WTC11 (cell line): ENCODE data around the gene NUTM2A.
"Not testable (repeated sequence)": the region's sequence is repeated elsewhere in the genome, so short reads cannot be mapped to it uniquely, and the experiment has no call there.

Experiments used
- ATF2 ChIP-seq: sonication (generic); formaldehyde crosslinking; IDR thresholded peaks from 2 replicates; pipeline ENCODE4 v1.8.1; 2022; ENCODE audit warnings: low read depth, missing genetic modification reagents, borderline replicate concordance
- ATF3 ChIP-seq: sonication (generic); formaldehyde crosslinking; conservative IDR thresholded peaks from 2 replicates; pipeline ENCODE4 v1.8.1; 2022; ENCODE audit warnings: mild to moderate bottlenecking, missing genetic modification reagents
- CBFB ChIP-seq: sonication (generic); formaldehyde crosslinking; IDR thresholded peaks from 2 replicates; pipeline ENCODE4 v1.8.1; 2022; ENCODE audit warnings: mild to moderate bottlenecking, low read depth, missing genetic modification reagents
- CTCF ChIP-seq: fragments of 200-600 bp; IDR thresholded peaks from 2 replicates; pipeline ENCODE4 v1.8.0; 2022; ENCODE audit warnings: antibody characterized with exemption
- FOXK1 ChIP-seq: sonication (generic); formaldehyde crosslinking; IDR thresholded peaks from 2 replicates; pipeline ENCODE4 v1.8.0; 2022; ENCODE audit warnings: mild to moderate bottlenecking, moderate library complexity, missing genetic modification reagents
- GTF2I ChIP-seq: fragments of 250-450 bp; sonication (Bioruptor Pico); conservative IDR thresholded peaks from 2 replicates; pipeline ENCODE4 v1.4.0; 2021; ENCODE audit warnings: mild to moderate bottlenecking
- KAT7 ChIP-seq: sonication (generic); formaldehyde crosslinking; IDR thresholded peaks from 2 replicates; pipeline ENCODE4 v1.8.1; 2023; ENCODE audit warnings: missing genetic modification reagents, mild to moderate bottlenecking, borderline replicate concordance
- MAX ChIP-seq: sonication (generic); formaldehyde crosslinking; IDR thresholded peaks from 2 replicates; pipeline ENCODE4 v1.8.0; 2022; ENCODE audit warnings: mild to moderate bottlenecking, missing genetic modification reagents
- NFYB ChIP-seq: sonication (generic); formaldehyde crosslinking; conservative IDR thresholded peaks from 2 replicates; pipeline ENCODE4 v1.8.0; 2022; ENCODE audit warnings: low read depth, missing genetic modification reagents
- NR1H2 ChIP-seq: sonication (generic); formaldehyde crosslinking; IDR thresholded peaks from 2 replicates; pipeline ENCODE4 v1.9.0; 2021; ENCODE audit warnings: mild to moderate bottlenecking, moderate library complexity, missing genetic modification reagents
- STAT6 ChIP-seq: sonication (generic); formaldehyde crosslinking; conservative IDR thresholded peaks from 2 replicates; pipeline ENCODE4 v1.8.1; 2023; ENCODE audit warnings: mild to moderate bottlenecking, low read depth, missing genetic modification reagents, moderate library complexity
- USF2 ChIP-seq: sonication (generic); formaldehyde crosslinking; IDR thresholded peaks from 2 replicates; pipeline ENCODE4 v1.8.1; 2023; ENCODE audit warnings: mild to moderate bottlenecking, missing genetic modification reagents, moderate library complexity

DNA sequence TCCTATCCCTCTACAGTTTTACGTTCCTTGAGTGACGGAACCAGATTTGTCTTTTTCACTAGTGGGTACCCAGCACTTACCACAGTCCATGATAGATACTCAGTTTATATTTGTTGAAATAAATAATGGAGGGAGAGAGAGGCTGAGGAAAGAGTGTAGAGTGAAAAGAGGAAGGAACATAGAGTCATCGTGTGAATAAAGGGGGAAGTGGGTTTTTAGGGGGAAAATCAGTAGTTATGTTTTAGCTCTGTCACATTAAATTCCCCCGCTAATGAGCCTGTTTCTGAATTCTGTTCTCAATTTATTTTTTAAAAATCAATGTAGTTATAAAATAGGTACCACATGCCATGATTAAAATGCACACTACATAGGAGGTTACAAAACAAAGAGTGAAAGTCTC is 39.2 kb upstream of the NUTM2A start:
- TF ChIP-seq CTCF; FOXK1 (CRISPR knock-in tag); CBFB (CRISPR knock-in tag); STAT6 (CRISPR knock-in tag); ATF3 (CRISPR knock-in tag); NFYB (CRISPR knock-in tag); NR1H2; MAX (CRISPR knock-in tag); USF2 (CRISPR knock-in tag); GTF2I (CRISPR knock-in tag); KAT7 (CRISPR knock-in tag); ATF2 (CRISPR knock-in tag): not testable (repeated sequence)
